ENCODE measurements around the gene FOXP1. TPM values are rescaled to one million over a fixed set of nuclear protein-coding genes. Genes with fewer than 3 reads are reported as not detected.

FOXP1 gene
- total and polyA plus RNA-seq, 2 of the 8 experiments (the other 6 are each of a cell fraction or from before 2014, with no cell fraction given) = 13.9 to 25.4 TPM

DNA sequence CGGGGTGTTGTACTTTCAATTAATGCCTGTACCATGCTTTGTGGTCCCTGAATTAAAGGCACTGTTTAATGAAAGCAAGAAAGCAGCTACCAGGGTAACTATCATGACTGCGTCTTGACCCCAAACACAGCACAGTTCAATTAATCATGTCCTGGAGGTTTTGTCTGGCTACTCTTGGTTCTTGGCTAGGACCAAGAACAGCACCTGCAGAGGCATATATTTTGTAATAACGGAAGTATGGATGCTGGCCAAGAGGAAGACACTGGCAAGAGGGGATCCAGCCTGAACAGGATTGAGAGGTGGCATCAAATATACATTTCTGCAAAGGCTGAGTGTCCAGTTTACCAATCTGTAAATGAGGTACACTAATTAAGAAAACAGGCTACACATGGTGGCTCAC lies 119.9 kb downstream of the FOXP1 start (continued):
- TF ChIP-seq GTF2F1 (IDR thresholded peaks at IDR 0.05; ENCODE audit: borderline replicate concordance, low read depth, low read length) (no peak), SIX5 (IDR thresholded peaks at IDR 0.05; ENCODE audit: low read depth, low read length) (no peak), TAF1 (IDR thresholded peaks at IDR 0.05; ENCODE audit: low read depth, low read length) (no peak)

Data from H1 (cell line).